ENCODE measurements around the gene SPOCK3. TPM values are rescaled to one million over a fixed set of nuclear protein-coding genes. Genes with fewer than 3 reads are reported as not detected.

The SPOCK3 gene
- total and polyA plus RNA-seq, 2 experiments from 2014 or later, result 1.6 to 4.1 TPM

- no peak for TF ChIP-seq ZNF462 (CRISPR knock-in tag; IDR thresholded peaks at IDR 0.05)
- TF ChIP-seq EZH2phosphoT487 (IDR thresholded peaks at IDR 0.05; ENCODE audit: unreplicated experiment), result no peak
- TF ChIP-seq ZNF114 (CRISPR knock-in tag; IDR thresholded peaks at IDR 0.05), result no peak
Measured at GRCh38 chr4:167084321-167084720, 150.0 kb downstream of the SPOCK3 start (continued).

DNA sequence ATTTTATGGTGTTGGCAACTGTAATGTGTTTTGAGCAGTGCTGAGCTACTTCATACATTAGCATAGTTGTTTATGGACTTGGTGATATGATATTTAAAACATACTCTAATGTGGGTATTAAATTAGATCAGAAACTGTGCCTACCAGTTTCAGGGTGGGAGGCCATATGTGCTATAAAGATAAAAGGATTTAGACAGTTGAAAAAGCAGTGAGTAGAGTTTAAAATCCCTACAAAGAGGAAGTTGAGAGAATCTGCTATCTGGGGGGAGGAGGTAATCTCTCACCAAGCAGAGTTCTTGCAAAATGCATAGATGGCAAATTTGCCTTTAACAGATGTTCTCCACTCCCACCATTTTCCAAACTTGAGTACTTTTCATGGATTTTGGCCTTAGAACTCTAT, 154.5 kb downstream of the SPOCK3 start:
- Histone ChIP-seq H4K20me1 (replicated peaks; ENCODE audit: insufficient read depth) (no peaks in the 10 kb centered on the region), H2AFZ (no peak overlapping the region), H3K79me2 (replicated peaks; ENCODE audit: insufficient read depth) (no peaks in the 10 kb centered on the region), H3K9me2 (ENCODE audit: insufficient read depth) (no peaks in the 10 kb centered on the region), H3K4me3 (no peak overlapping the region), H3K27me3 (ENCODE audit: insufficient read depth) (no peaks in the 10 kb centered on the region), H3K4me1 (ENCODE audit: insufficient read depth) (no peaks in the 10 kb centered on the region), H3K27ac (ENCODE audit: low read depth) (no peak overlapping the region), H3K4me2 (no peak overlapping the region), H3K36me3 (ENCODE audit: insufficient read depth) (no peaks in the 10 kb centered on the region), H3F3A (replicated peaks; ENCODE audit: low read depth) (no peaks in the 10 kb centered on the region)
- H3K4me1 Mint-ChIP-seq, result peaks cover 13% of the 10 kb centered on the region; the same call in 2 of the 3 replicates
- no peaks in the 10 kb centered on the region for H3K36me3 Mint-ChIP-seq (ENCODE audit: low read depth)
- no peaks in the 10 kb centered on the region; the same call in 2 of the 3 replicates for H3K9me3 Mint-ChIP-seq
- DNase-seq (ENCODE audit: low spot score), result no peak
- H3K27ac Mint-ChIP-seq, result no peak overlapping the region
- no peak for ATAC-seq
- H3K4me3 Mint-ChIP-seq, result no peak overlapping the region
- no peaks in the 10 kb centered on the region for H3K27me3 Mint-ChIP-seq (ENCODE audit: insufficient read depth, low read depth, poor library complexity)
- TF ChIP-seq STAT1 (IDR thresholded peaks at IDR 0.05; ENCODE audit: unreplicated experiment) (no peak), ZNF331 (CRISPR knock-in tag; IDR thresholded peaks at IDR 0.05; ENCODE audit: low read depth) (no peak), CREB1 (CRISPR knock-in tag; IDR thresholded peaks at IDR 0.05; ENCODE audit: low read depth) (no peak), ZNF462 (CRISPR knock-in tag; IDR thresholded peaks at IDR 0.05) (no peak), CTCF (conservative IDR thresholded peaks at IDR 0.05; ENCODE audit: low read depth in 2 of 2) (no peak), NANOG (IDR thresholded peaks at IDR 0.05; ENCODE audit: borderline replicate concordance) (no peak)

All from GM23338 (cell line).